OCI-LY3 (cell line): ENCODE results near the gene LGMN.

Experiments used
- H2AFZ ChIP-seq: fragments of 200-600, 300-600 bp; shearing (Covaris generic); 2 replicates; pipeline ENCODE4 v1.6.0; 2014; ENCODE audit warnings: antibody characterized with exemption, low read depth, low read length
- H3K27ac ChIP-seq: fragments of 200-600, 300-600 bp; sonication (generic); 2 replicates; pipeline ENCODE4 v1.5.1; 2014; ENCODE audit warnings: mild to moderate bottlenecking, low read length, moderate library complexity, mixed read lengths
- H3K27me3 ChIP-seq: fragments of 200-600, 300-600 bp; sonication (generic); 2 replicates; pipeline ENCODE4 v1.6.1; 2014; ENCODE audit warnings: low read depth, low read length, mixed read lengths
- H3K36me3 ChIP-seq: fragments of 200-600, 300-600 bp; sonication (generic); replicated peaks from 2 replicates; pipeline ENCODE3; 2014; ENCODE audit warnings: low read depth, low read length, mixed read lengths
- H3K4me1 ChIP-seq: fragments of 300-600, 200-600 bp; sonication (generic); 2 replicates; pipeline ENCODE4 v1.6.1; 2014; ENCODE audit warnings: low read length, mixed read lengths
- H3K4me2 ChIP-seq: fragments of 200-600, 300-600 bp; sonication (generic); 2 replicates; pipeline ENCODE4 v1.6.1; 2014; ENCODE audit warnings: low read length, mixed read lengths
- H3K4me3 ChIP-seq: fragments of 300-600, 200-600 bp; sonication (generic); 2 replicates; pipeline ENCODE4 v1.5.1; 2014; ENCODE audit warnings: antibody characterized with exemption, mild to moderate bottlenecking, low read length, moderate library complexity
- H3K79me2 ChIP-seq: fragments of 300-600, 200-600 bp; shearing (Covaris generic); 2 replicates; pipeline ENCODE4 v1.6.1; 2014; ENCODE audit warnings: mild to moderate bottlenecking, low read length, mixed read lengths
- H3K9ac ChIP-seq: fragments of 300-600, 200-600 bp; shearing (Covaris generic); 2 replicates; pipeline ENCODE4 v1.6.0; 2014; ENCODE audit warnings: mild to moderate bottlenecking, low read length, moderate library complexity
- H3K9me3 ChIP-seq: fragments of 200-600, 300-600 bp; shearing (Covaris generic); 2 replicates; pipeline ENCODE4 v1.6.1; 2014; ENCODE audit warnings: low read length, mixed read lengths; ENCODE audit not compliant: insufficient read depth
- H4K20me1 ChIP-seq: fragments of 200-600, 300-600 bp; sonication (generic); 2 replicates; pipeline ENCODE4 v1.6.1; 2016; ENCODE audit warnings: low read length, mixed read lengths; ENCODE audit not compliant: insufficient read depth
- EZH2phosphoT487 ChIP-seq: fragments of 200-600 bp; shearing (Covaris generic); IDR thresholded peaks from 2 replicates; pipeline ENCODE4 v1.6.1; 2018; ENCODE audit warnings: antibody characterized with exemption, mixed run types, low read depth
- TF ChIP-seq, protein P1 (sequence below): fragments of 200-600, 300-600 bp; sonication (generic); IDR thresholded peaks from 2 replicates; pipeline ENCODE4 v1.5.1; 2014; ENCODE audit warnings: antibody characterized with exemption, low read length, low read depth

LGMN gene

GRCh38 chr14:92677955-92678354 is 70.5 kb downstream of the LGMN start:
- H3K9ac ChIP-seq, result no peak overlapping the region
- no peak overlapping the region for H3K4me2 ChIP-seq
- no peaks in the 10 kb centered on the region for H3K9me3 ChIP-seq
- no peaks in the 10 kb centered on the region for H3K79me2 ChIP-seq
- peaks cover 29% of the 10 kb centered on the region for H3K27me3 ChIP-seq
- no peak overlapping the region for H2AFZ ChIP-seq
- H3K36me3 ChIP-seq, result peaks cover 4% of the 10 kb centered on the region
- H3K4me3 ChIP-seq, result no peak overlapping the region
- TF ChIP-seq, protein P1, sequence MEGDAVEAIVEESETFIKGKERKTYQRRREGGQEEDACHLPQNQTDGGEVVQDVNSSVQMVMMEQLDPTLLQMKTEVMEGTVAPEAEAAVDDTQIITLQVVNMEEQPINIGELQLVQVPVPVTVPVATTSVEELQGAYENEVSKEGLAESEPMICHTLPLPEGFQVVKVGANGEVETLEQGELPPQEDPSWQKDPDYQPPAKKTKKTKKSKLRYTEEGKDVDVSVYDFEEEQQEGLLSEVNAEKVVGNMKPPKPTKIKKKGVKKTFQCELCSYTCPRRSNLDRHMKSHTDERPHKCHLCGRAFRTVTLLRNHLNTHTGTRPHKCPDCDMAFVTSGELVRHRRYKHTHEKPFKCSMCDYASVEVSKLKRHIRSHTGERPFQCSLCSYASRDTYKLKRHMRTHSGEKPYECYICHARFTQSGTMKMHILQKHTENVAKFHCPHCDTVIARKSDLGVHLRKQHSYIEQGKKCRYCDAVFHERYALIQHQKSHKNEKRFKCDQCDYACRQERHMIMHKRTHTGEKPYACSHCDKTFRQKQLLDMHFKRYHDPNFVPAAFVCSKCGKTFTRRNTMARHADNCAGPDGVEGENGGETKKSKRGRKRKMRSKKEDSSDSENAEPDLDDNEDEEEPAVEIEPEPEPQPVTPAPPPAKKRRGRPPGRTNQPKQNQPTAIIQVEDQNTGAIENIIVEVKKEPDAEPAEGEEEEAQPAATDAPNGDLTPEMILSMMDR, result no peak
- no peak for TF ChIP-seq EZH2phosphoT487
- H3K27ac ChIP-seq, result no peak overlapping the region
- H3K4me1 ChIP-seq, result peaks cover 40% of the 10 kb centered on the region
- peaks cover 8% of the 10 kb centered on the region; the same call in 1 of the 2 replicates for H4K20me1 ChIP-seq

DNA sequence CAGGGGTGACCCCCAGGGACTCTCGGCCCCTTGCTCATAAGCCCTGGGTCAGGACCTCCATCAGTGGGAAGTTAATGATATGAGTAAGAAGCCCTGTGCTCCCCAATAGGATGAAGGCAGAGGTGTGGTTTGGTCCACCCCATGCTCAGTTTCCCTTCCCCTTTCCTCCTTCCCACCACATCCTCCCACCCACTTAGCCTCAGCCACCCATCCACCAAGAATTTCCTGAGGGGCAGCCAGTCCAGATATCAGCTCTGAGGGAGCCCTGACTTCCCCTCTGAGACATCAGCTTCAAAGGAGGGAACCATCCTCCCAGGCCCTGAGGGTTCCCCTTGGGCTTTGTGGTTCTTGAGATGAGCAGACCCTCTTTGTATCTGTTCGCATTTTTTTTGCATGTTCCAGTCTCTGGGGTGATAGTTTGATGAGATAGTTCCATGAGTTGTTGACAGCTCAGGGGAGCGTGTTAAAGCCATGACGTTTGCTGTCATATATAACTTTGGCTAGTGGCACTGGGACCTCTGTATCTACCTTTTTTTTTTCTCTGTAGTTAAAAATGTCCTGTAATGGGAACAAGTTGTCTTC is 71.2 kb downstream of the LGMN start:
- H3K27me3 ChIP-seq, result peaks cover 32% of the 10 kb centered on the region
- TF ChIP-seq EZH2phosphoT487, result 0 out of 2 replicates have a peak, but pooled peaks have one; percentile 47
- TF ChIP-seq, protein P1, result no peak
- H3K79me2 ChIP-seq, result no peaks in the 10 kb centered on the region
- H3K9ac ChIP-seq, result no peak overlapping the region
- peaks cover 8% of the 10 kb centered on the region; the same call in 1 of the 2 replicates for H4K20me1 ChIP-seq
- peaks cover 40% of the 10 kb centered on the region for H3K4me1 ChIP-seq
- peak overlapping the region; percentile 99 for H3K4me2 ChIP-seq
- no peak overlapping the region for H3K27ac ChIP-seq
- peak overlapping the region; percentile 73; the same call in 1 of the 2 replicates for H3K4me3 ChIP-seq
- H3K36me3 ChIP-seq, result peaks cover 4% of the 10 kb centered on the region
- no peaks in the 10 kb centered on the region for H3K9me3 ChIP-seq
- no peak overlapping the region for H2AFZ ChIP-seq

- Histone ChIP-seq H3K36me3 (peaks cover 4% of the 10 kb centered on the region), H4K20me1 (peaks cover 8% of the 10 kb centered on the region; the same call in 1 of the 2 replicates), H2AFZ (no peak overlapping the region), H3K4me1 (peaks cover 40% of the 10 kb centered on the region), H3K9ac (peak overlapping the region; percentile 31; the same call in 1 of the 2 replicates), H3K4me2 (peak overlapping the region; percentile 99), H3K27ac (no peak overlapping the region), H3K9me3 (no peaks in the 10 kb centered on the region), H3K4me3 (peak overlapping the region; percentile 73), H3K27me3 (peaks cover 34% of the 10 kb centered on the region), H3K79me2 (no peaks in the 10 kb centered on the region)
- no peak for TF ChIP-seq EZH2phosphoT487
- TF ChIP-seq, protein P1, result no peak
These were observed 71.9 kb downstream of the LGMN start for GRCh38 chr14:92676403-92677086.

DNA sequence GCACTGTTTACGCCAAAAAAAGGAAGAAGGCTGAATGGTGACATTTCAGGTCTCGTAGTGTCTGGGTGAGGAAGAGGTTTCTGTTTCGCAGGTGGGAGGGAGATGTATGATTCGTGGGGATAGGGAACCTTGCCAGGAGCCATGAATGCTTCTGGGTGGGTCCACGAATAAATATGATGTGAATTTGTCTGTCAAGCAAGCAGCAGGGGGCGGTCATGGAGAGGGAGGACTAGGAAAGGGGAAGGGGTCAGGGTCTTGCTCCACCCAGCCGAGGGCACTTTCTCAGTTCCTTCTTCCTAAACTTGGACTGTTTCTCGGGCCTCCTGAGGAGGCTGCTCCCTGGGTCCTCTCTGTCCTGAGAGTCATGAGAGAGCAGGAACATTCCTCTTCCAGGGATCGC is 72.5 kb downstream of the LGMN start:
- Histone ChIP-seq H3K27me3 (peaks cover 34% of the 10 kb centered on the region), H3K9ac (peak overlapping the region; percentile 31; the same call in 1 of the 2 replicates), H3K4me3 (peak overlapping the region; percentile 73), H3K4me1 (peaks cover 35% of the 10 kb centered on the region), H3K4me2 (peak overlapping the region; percentile 99), H3K36me3 (peaks cover 4% of the 10 kb centered on the region), H3K27ac (no peak overlapping the region), H2AFZ (no peak overlapping the region), H3K9me3 (no peaks in the 10 kb centered on the region), H4K20me1 (peaks cover 8% of the 10 kb centered on the region; the same call in 1 of the 2 replicates), H3K79me2 (no peaks in the 10 kb centered on the region)
- TF ChIP-seq, protein P1, result no peak; the same call in 1 of the 2 replicates
- TF ChIP-seq EZH2phosphoT487, result no peak
